Renal cortex interstitium (tissue), 11 donors: ENCODE measurements around the gene LHFPL2. TPM values are rescaled to one million over a fixed set of nuclear protein-coding genes. Genes with fewer than 3 reads are reported as not detected.

Source experiments
- DNase-seq, 11 donors: peaks; one replicate each; pipeline ENCODE4 v3.0.0-alpha.2; 2013; ENCODE audit warnings: low read depth in 9 of 11, low spot score in 4 of 11; ENCODE audit errors: extremely low read depth in 1 of 11
- polyA plus RNA-seq, 3 donors: library from polyadenylated mRNA; unstranded; fragments of 120-200 nt; gene quantifications; one replicate each; pipeline ENCODE4 v1.2.1, GENCODE V29; 2013; ENCODE audit not compliant: insufficient read length in 3 of 3

The LHFPL2 gene
- polyA plus RNA-seq, 3 donors = 50.3 to 53.6 (median 50.3) TPM

GRCh38 chr5:78607864-78608263 lies 40.7 kb downstream of the LHFPL2 start:
- DNase-seq = peak in 1 of 11 donors; percentile 44

GRCh38 chr5:78606241-78606640 lies 42.3 kb downstream of the LHFPL2 start:
- DNase-seq = no peak

- DNase-seq = no peak
These were observed 43.0 kb downstream of the LHFPL2 start for GRCh38 chr5:78605611-78606010.

GRCh38 chr5:78604689-78605285 lies 43.8 kb downstream of the LHFPL2 start:
- DNase-seq = no peak

- DNase-seq = no peak
These were observed 44.9 kb downstream of the LHFPL2 start for GRCh38 chr5:78603636-78604175.

- DNase-seq = no peak
These were observed 46.2 kb downstream of the LHFPL2 start for GRCh38 chr5:78602400-78602799.

- DNase-seq = no peak
These were observed 46.8 kb downstream of the LHFPL2 start for GRCh38 chr5:78601559-78602314.

GRCh38 chr5:78600687-78601414 lies 47.7 kb downstream of the LHFPL2 start:
- peak in 7 of 11 donors; percentile 58 to 83 (median 78) for DNase-seq

GRCh38 chr5:78598973-78599372 lies 49.6 kb downstream of the LHFPL2 start:
- DNase-seq = no peak

GRCh38 chr5:78597974-78598371 lies 50.6 kb downstream of the LHFPL2 start:
- DNase-seq = no peak

GRCh38 chr5:78597068-78597973 lies 51.3 kb downstream of the LHFPL2 start:
- DNase-seq = no peak

GRCh38 chr5:78595458-78595921 lies 53.1 kb downstream of the LHFPL2 start:
- no peak for DNase-seq

GRCh38 chr5:78594610-78595457 lies 53.7 kb downstream of the LHFPL2 start:
- peak in 7 of 11 donors; percentile 51 to 76 (median 59) for DNase-seq

- DNase-seq = no peak
These were observed 54.6 kb downstream of the LHFPL2 start for GRCh38 chr5:78594021-78594420.

- no peak for DNase-seq
These were observed 55.1 kb downstream of the LHFPL2 start for GRCh38 chr5:78593465-78593864.

- no peak for DNase-seq
These were observed 55.7 kb downstream of the LHFPL2 start for GRCh38 chr5:78592735-78593386.

- no peak for DNase-seq
These were observed 56.4 kb downstream of the LHFPL2 start for GRCh38 chr5:78591972-78592700.
